HL-60 (cell line): Measurements from ENCODE around the gene CXCL6.

Source experiments
- DNase-seq, 2 experiments: peaks; one replicate each; pipeline ENCODE4 v3.0.0-alpha.2; 2010 to 2020; ENCODE audit warnings: low read depth in 1 of 2, low spot score in 1 of 2
- H3K27ac ChIP-seq: fragments of 250-450 bp; sonication (Bioruptor Pico); replicated peaks from 2 replicates; pipeline ENCODE4 v1.5.1; 2020; ENCODE audit warnings: mild to moderate bottlenecking, moderate library complexity
- H3K27me3 ChIP-seq: fragments of 250-450 bp; sonication (Bioruptor Pico); 2 replicates; pipeline ENCODE4 v1.5.1; 2021; ENCODE audit warnings: mild to moderate bottlenecking, moderate library complexity; ENCODE audit not compliant: insufficient read depth, poor library complexity, severe bottlenecking
- H3K4me3 ChIP-seq: replicated peaks from 2 replicates; pipeline ENCODE4 v1.5.1; 2011; ENCODE audit warnings: mild to moderate bottlenecking, control low read depth, low read length; ENCODE audit not compliant: insufficient read depth
- GABPA ChIP-seq: IDR thresholded peaks from 2 replicates; pipeline ENCODE4 v1.6.1; 2012; ENCODE audit warnings: low read depth
- POLR2AphosphoS5 ChIP-seq: IDR thresholded peaks from 2 replicates; pipeline ENCODE4 v1.6.1; 2012; ENCODE audit warnings: low read depth
- SPI1 ChIP-seq: IDR thresholded peaks from 2 replicates; pipeline ENCODE4 v1.6.1; 2012; ENCODE audit warnings: low read depth, mild to moderate bottlenecking, borderline replicate concordance
- TF ChIP-seq, protein P1 (sequence below): IDR thresholded peaks from one replicate; pipeline ENCODE4 v1.5.1; 2011; ENCODE audit warnings: low read length, control low read depth, inconsistent platforms; ENCODE audit not compliant: insufficient read depth
- TF ChIP-seq, protein P2 (sequence below): IDR thresholded peaks from 2 replicates; pipeline ENCODE4 v1.6.1; 2012; ENCODE audit warnings: low read depth; ENCODE audit not compliant: insufficient replicate concordance

The CXCL6 gene

DNA sequence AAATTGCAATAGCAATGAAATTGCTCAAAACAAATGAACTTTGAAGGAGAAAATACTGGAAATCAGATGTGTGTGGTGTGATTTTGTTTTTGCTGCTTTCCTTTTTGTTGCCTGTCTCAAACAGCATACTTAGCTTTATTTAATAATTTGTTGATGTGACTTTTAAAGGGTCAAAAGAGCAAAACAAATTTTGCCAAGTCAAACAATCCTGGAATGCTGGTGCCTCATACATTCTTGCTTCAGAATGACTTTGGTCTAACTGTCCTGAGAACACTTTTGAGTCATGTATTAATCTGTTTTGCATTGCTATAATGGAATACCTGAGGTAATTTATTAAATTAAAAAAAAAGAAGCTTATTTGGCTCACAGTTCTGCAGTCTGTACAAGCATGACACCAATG, 20.0 kb downstream of the CXCL6 start:
- no peak for TF ChIP-seq GABPA
- TF ChIP-seq POLR2AphosphoS5 = no peak
- no peak for TF ChIP-seq SPI1
- TF ChIP-seq, protein P1, sequence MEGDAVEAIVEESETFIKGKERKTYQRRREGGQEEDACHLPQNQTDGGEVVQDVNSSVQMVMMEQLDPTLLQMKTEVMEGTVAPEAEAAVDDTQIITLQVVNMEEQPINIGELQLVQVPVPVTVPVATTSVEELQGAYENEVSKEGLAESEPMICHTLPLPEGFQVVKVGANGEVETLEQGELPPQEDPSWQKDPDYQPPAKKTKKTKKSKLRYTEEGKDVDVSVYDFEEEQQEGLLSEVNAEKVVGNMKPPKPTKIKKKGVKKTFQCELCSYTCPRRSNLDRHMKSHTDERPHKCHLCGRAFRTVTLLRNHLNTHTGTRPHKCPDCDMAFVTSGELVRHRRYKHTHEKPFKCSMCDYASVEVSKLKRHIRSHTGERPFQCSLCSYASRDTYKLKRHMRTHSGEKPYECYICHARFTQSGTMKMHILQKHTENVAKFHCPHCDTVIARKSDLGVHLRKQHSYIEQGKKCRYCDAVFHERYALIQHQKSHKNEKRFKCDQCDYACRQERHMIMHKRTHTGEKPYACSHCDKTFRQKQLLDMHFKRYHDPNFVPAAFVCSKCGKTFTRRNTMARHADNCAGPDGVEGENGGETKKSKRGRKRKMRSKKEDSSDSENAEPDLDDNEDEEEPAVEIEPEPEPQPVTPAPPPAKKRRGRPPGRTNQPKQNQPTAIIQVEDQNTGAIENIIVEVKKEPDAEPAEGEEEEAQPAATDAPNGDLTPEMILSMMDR = no peak
- TF ChIP-seq, protein P2, sequence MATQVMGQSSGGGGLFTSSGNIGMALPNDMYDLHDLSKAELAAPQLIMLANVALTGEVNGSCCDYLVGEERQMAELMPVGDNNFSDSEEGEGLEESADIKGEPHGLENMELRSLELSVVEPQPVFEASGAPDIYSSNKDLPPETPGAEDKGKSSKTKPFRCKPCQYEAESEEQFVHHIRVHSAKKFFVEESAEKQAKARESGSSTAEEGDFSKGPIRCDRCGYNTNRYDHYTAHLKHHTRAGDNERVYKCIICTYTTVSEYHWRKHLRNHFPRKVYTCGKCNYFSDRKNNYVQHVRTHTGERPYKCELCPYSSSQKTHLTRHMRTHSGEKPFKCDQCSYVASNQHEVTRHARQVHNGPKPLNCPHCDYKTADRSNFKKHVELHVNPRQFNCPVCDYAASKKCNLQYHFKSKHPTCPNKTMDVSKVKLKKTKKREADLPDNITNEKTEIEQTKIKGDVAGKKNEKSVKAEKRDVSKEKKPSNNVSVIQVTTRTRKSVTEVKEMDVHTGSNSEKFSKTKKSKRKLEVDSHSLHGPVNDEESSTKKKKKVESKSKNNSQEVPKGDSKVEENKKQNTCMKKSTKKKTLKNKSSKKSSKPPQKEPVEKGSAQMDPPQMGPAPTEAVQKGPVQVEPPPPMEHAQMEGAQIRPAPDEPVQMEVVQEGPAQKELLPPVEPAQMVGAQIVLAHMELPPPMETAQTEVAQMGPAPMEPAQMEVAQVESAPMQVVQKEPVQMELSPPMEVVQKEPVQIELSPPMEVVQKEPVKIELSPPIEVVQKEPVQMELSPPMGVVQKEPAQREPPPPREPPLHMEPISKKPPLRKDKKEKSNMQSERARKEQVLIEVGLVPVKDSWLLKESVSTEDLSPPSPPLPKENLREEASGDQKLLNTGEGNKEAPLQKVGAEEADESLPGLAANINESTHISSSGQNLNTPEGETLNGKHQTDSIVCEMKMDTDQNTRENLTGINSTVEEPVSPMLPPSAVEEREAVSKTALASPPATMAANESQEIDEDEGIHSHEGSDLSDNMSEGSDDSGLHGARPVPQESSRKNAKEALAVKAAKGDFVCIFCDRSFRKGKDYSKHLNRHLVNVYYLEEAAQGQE = no peak
- no peak overlapping the region for H3K4me3 ChIP-seq
- H3K27me3 ChIP-seq = no peaks in the 10 kb centered on the region
- DNase-seq = no peak
- no peak overlapping the region for H3K27ac ChIP-seq

DNA sequence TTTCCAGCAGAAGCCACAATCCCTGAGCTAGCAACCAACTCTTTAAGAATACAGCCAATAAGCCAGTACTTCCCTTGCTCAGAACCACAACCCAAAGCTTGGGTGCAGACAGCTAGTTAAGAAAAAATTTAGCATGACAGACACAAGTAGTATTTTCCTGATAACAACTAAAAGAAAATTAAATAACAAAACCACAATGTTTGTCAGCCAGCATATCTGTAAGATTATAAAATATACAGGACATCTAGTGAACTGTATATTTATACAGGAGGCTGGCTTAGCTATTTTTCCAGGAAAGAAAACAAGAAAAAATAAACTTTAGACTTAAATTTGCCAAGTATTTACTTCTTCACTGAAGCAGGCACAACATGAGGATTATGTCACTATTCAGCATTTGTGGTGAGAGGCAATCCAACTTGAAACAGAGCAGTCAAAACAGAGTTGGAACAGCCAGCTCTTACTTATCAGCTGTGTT, 23.2 kb downstream of the CXCL6 start:
- no peaks in the 10 kb centered on the region for H3K27me3 ChIP-seq
- no peak for DNase-seq
- H3K27ac ChIP-seq = peak overlapping the region; percentile 28; the same call in 1 of the 2 replicates
- TF ChIP-seq SPI1 (no peak), GABPA (no peak), POLR2AphosphoS5 (no peak)
- TF ChIP-seq, protein P2 = no peak
- TF ChIP-seq, protein P1 = no peak
- no peak overlapping the region for H3K4me3 ChIP-seq

DNA sequence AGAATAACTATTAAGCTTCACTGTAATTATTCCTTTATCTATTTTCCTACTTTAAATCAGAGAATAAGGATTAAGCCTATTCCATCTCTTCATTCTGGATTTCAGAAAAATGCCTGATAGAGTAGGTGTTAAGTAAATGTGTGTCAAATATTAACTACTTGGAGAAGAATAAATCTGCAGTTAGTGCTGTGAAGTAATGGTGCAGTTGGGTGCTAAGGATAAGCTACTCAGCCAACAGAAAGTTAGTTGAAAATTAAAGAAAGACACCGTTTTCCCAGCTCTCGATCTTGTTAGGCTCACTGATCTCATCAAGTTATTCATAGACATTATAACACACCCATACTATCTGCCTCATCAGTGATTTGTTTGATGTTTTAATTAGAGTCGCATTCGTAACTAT, 23.7 kb downstream of the CXCL6 start:
- Histone ChIP-seq H3K27me3 (no peaks in the 10 kb centered on the region), H3K4me3 (no peak overlapping the region), H3K27ac (no peak overlapping the region)
- DNase-seq = no peak
- no peak for TF ChIP-seq GABPA
- TF ChIP-seq, protein P2 = no peak
- no peak for TF ChIP-seq POLR2AphosphoS5
- TF ChIP-seq, protein P1 = no peak
- TF ChIP-seq SPI1 = no peak
